Measurements from ENCODE around the gene WNT9B. TPM values are rescaled to one million over a fixed set of nuclear protein-coding genes. Genes with fewer than 3 reads are reported as not detected.

The WNT9B gene
- total RNA-seq, 4 donors from 2014 or later: not detected

DNA sequence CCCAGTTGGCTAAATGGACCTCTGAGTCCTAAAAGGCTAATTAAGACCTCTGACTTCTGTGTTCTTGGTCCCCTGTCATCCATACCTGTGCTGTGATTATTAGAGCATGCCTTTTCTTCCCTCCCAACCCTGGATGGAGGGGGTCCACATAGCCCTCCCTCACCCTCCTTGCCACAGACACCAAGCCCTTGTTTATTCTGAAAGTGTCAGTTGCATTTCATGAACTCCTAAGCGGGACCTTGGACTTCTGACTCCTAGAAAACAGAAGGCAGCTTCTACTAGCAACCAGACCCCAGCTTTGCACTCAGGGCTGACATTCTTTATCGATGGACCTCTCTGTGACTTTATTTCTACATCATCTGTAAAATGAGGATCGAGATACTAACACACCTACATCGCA, 38.1 kb downstream of the WNT9B start:
- peaks cover 42% of the 10 kb centered on the region for H3K27me3 ChIP-seq

GRCh38 chr17:46889992-46890564, 38.7 kb downstream of the WNT9B start:
- Histone ChIP-seq H3K4me1 (no peaks in the 10 kb centered on the region), H3K27ac (no peak overlapping the region), H3K4me3 (no peak overlapping the region), H3K36me3 (no peaks in the 10 kb centered on the region), H3K27me3 (peaks cover 47% of the 10 kb centered on the region), H3K9me3 (no peaks in the 10 kb centered on the region)
- in situ Hi-C loops (cut with MboI; ENCODE audit: low pct_ligation_motif_present in 1 of 4, low pct_unique_long_range_greater_than_20kb in 1 of 4, low sequenced_read_pairs in 3 of 4) (no loop called here), intact Hi-C loops (cut with DNase I; ENCODE audit: low total_unique reads) (no loop called here)
- no peak for DNase-seq
- TF ChIP-seq EP300 (IDR thresholded peaks at IDR 0.05; ENCODE audit: low read depth) (no peak), CTCF (IDR thresholded peaks at IDR 0.05) (no peak), POLR2A (IDR thresholded peaks at IDR 0.05) (no peak), POLR2AphosphoS5 (IDR thresholded peaks at IDR 0.05) (no peak)
- 54 to 58% methylated on average over 2 to 13 of the region's 13 CpGs for WGBS, 2 donors (ENCODE audit: low coverage in 1 of 2)

More for the DNA sequence above, 38.1 kb downstream of the WNT9B start:
- no peak overlapping the region for H3K4me3 ChIP-seq
- H3K4me1 ChIP-seq: no peaks in the 10 kb centered on the region
- H3K27ac ChIP-seq: no peak overlapping the region
- WGBS, 2 donors (ENCODE audit: low coverage in 1 of 2): 64% methylated on average over 4 of the region's 4 CpGs; no CpG with 5 or more reads in 1 of the 2 donors
- no peaks in the 10 kb centered on the region for H3K36me3 ChIP-seq
- in situ Hi-C loops (cut with MboI; ENCODE audit: low pct_ligation_motif_present in 1 of 4, low pct_unique_long_range_greater_than_20kb in 1 of 4, low sequenced_read_pairs in 3 of 4): no loop called here
- no peaks in the 10 kb centered on the region for H3K9me3 ChIP-seq
- intact Hi-C loops (cut with DNase I; ENCODE audit: low total_unique reads): no loop called here
- no peak for DNase-seq
- TF ChIP-seq CTCF (IDR thresholded peaks at IDR 0.05) (no peak), POLR2AphosphoS5 (IDR thresholded peaks at IDR 0.05) (no peak), EP300 (IDR thresholded peaks at IDR 0.05; ENCODE audit: low read depth) (no peak), POLR2A (IDR thresholded peaks at IDR 0.05) (no peak)

- no peak for DNase-seq
- intact Hi-C loops (cut with DNase I; ENCODE audit: low total_unique reads): no loop called here
- H3K4me1 ChIP-seq: no peaks in the 10 kb centered on the region
Observed at GRCh38 chr17:46890638-46891037, 39.3 kb downstream of the WNT9B start.

DNA sequence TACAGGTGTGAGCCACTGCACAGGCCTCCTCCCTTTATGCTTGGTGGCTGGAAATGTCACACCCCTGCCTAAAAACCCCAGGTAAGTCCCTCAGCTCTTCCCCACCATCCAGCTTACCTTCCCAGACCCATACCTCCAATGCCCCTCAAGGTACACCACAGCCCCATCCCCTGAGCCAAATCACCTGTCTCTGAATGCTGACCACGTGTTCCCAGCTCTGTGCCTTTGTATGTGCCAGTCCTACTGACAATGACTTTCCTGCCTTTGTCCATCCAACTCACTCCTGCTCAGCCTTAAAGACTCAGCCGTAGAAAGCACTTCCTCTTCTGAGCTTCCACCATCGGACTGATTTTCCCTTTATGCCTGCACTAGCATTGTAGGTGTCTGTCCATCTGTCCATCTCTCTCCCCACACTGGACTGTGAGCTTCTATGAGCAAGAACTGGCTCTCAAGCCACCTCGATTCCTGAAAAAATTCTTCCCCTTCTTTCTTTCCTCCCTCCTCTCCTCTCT, 40.9 kb downstream of the WNT9B start:
- no peak for DNase-seq
- in situ Hi-C loops (cut with MboI; ENCODE audit: low pct_ligation_motif_present in 1 of 4, low pct_unique_long_range_greater_than_20kb in 1 of 4, low sequenced_read_pairs in 3 of 4) (no loop called here), intact Hi-C loops (cut with DNase I; ENCODE audit: low total_unique reads) (no loop called here)
- Histone ChIP-seq H3K27me3 (peaks cover 43% of the 10 kb centered on the region), H3K9me3 (no peaks in the 10 kb centered on the region), H3K36me3 (no peaks in the 10 kb centered on the region), H3K4me1 (no peaks in the 10 kb centered on the region), H3K27ac (no peak overlapping the region), H3K4me3 (no peak overlapping the region)
- WGBS, 2 donors (ENCODE audit: low coverage in 1 of 2): 51 to 61% methylated on average over 4 of the region's 4 CpGs
- no peak for TF ChIP-seq POLR2AphosphoS5 (IDR thresholded peaks at IDR 0.05)
- no peak for TF ChIP-seq CTCF (IDR thresholded peaks at IDR 0.05)
- no peak for TF ChIP-seq POLR2A (IDR thresholded peaks at IDR 0.05)

More at GRCh38 chr17:46890638-46891037, 39.3 kb downstream of the WNT9B start:
- Histone ChIP-seq H3K27ac (no peak overlapping the region), H3K36me3 (no peaks in the 10 kb centered on the region), H3K27me3 (peaks cover 47% of the 10 kb centered on the region), H3K4me3 (no peak overlapping the region), H3K9me3 (no peaks in the 10 kb centered on the region)
- 50 to 62% methylated on average over 1 to 6 of the region's 6 CpGs for WGBS, 2 donors (ENCODE audit: low coverage in 1 of 2)
- TF ChIP-seq CTCF (IDR thresholded peaks at IDR 0.05) (no peak), EP300 (IDR thresholded peaks at IDR 0.05; ENCODE audit: low read depth) (no peak), POLR2A (IDR thresholded peaks at IDR 0.05) (no peak), POLR2AphosphoS5 (IDR thresholded peaks at IDR 0.05) (no peak)
- in situ Hi-C loops (cut with MboI; ENCODE audit: low pct_ligation_motif_present in 1 of 4, low pct_unique_long_range_greater_than_20kb in 1 of 4, low sequenced_read_pairs in 3 of 4): no loop called here
